ENCODE measurements around the gene PWWP2B. TPM values are rescaled to one million over a fixed set of nuclear protein-coding genes. Genes with fewer than 3 reads are reported as not detected.

Gene PWWP2B
- polyA plus RNA-seq, 1 experiment, result 2.7 TPM

DNA sequence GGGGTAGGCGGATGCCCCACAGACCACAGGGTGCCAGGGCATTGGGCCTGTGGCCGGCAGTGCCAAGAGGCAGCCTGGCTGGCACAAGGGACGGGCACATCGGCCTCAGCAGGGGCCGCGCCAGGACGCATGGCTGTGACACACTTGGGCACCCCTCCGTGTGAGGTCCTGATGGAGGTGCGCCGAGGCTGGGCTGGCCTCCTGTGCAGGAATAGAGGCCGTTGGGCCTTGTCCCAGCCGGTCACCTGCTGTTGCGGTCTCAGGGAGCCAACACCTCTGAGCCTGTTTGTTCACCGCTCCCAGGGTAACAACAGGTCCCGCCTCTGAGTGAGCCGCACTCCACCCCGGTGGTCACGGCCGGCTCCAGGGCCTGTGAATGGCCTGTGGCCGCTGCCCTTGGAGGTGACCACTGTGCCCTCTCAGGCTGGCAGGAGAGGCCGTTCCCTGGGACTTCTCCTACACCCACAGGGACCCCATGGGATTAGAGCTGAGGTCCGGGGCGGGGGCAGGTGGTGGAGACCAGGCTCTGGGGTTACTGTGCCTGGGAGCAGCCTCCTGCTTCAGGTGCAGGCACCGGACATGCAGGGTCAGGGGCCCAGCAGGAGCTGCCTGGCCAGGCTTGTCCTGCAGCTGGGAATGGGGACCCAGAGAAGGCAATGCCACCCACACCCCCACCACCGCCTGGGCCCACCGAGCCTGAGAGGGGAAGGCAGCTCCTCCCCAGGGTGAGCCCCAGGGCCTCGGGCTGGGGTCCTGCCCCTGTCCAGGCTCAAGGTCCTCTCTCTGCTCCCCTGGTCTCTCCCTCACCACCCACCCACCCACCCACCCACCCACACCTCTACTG is 12.0 kb downstream of the PWWP2B start:
- CTCF ChIA-PET, result no interaction called here
- POLR2A ChIA-PET, result no interaction called here
- Histone ChIP-seq H3K4me3 (ENCODE audit: low read depth, low read length) (no peak overlapping the region), H3K36me3 (ENCODE audit: control insufficient read depth, insufficient read depth, low read length) (peaks cover 6% of the 10 kb centered on the region), H3K27me3 (ENCODE audit: control insufficient read depth, insufficient read depth, low read length) (no peaks in the 10 kb centered on the region)
- TF ChIP-seq CTCF (IDR thresholded peaks at IDR 0.05; ENCODE audit: insufficient read depth, low read depth, low read length), result no peak
- no peak for DNase-seq (ENCODE audit: low read depth)

GRCh38 chr10:132409667-132410028 is 12.6 kb downstream of the PWWP2B start:
- DNase-seq (ENCODE audit: low read depth), result no peak
- POLR2A ChIA-PET, result no interaction called here
- H3K4me3 ChIP-seq (ENCODE audit: low read depth, low read length), result no peak overlapping the region
- H3K36me3 ChIP-seq (ENCODE audit: control insufficient read depth, insufficient read depth, low read length), result peaks cover 6% of the 10 kb centered on the region
- CTCF ChIA-PET, result interaction anchor here (1.0 kb wide), 1 partner anchor 9 kb away, joined by 4 read pairs; no protein-coding TSS in a partner anchor
- H3K27me3 ChIP-seq (ENCODE audit: control insufficient read depth, insufficient read depth, low read length), result no peaks in the 10 kb centered on the region
- TF ChIP-seq CTCF (IDR thresholded peaks at IDR 0.05; ENCODE audit: insufficient read depth, low read depth, low read length), result no peak

DNA sequence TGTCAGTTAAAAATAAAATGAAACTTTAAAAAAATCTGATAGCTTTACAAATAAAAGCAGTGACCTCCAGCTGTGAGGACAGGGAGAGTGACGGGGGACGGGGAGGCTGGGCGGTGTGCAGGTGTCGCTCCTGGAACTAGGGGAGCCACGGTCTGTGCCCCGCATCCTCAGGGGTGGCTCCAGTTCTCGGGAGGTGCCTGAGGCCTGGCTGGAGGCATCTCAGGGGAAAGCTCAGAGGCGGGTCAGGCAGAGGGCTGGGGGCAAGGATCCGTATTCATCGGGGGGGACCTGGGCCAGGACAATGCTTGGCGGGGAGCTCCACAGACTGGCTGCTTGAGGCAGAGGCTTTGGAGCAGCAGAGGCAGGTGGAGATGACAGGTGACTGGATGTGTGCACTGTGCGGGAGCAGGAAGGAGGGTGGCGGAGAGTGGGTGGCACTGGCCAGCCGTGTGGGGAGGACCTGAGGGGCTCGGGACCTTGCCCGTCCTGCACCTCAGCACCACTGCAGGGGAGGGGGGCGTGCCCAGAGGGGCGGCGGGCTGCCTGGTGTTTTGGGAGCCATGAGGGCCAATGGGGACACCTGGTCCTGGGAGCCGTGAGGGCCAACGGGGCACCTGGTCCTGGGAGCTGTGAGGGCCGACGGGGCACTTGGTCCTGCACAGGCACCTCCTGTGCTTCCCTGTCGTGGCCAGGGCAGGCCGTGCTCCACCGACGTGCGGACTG is 13.2 kb downstream of the PWWP2B start:
- ChIA-PET POLR2A (no interaction called here), CTCF (interaction anchor here (1.0 kb wide), 1 partner anchor 9 kb away, joined by 4 read pairs; no protein-coding TSS in a partner anchor)
- H3K36me3 ChIP-seq (ENCODE audit: control insufficient read depth, insufficient read depth, low read length), result peaks cover 6% of the 10 kb centered on the region
- H3K27me3 ChIP-seq (ENCODE audit: control insufficient read depth, insufficient read depth, low read length), result no peaks in the 10 kb centered on the region
- H3K4me3 ChIP-seq (ENCODE audit: low read depth, low read length), result no peak overlapping the region
- DNase-seq (ENCODE audit: low read depth), result no peak
- TF ChIP-seq CTCF (IDR thresholded peaks at IDR 0.05; ENCODE audit: insufficient read depth, low read depth, low read length), result no peak

GRCh38 chr10:132410779-132411532 is 14.0 kb downstream of the PWWP2B start:
- peaks cover 4% of the 10 kb centered on the region for H3K36me3 ChIP-seq (ENCODE audit: control insufficient read depth, insufficient read depth, low read length)
- TF ChIP-seq CTCF (IDR thresholded peaks at IDR 0.05; ENCODE audit: insufficient read depth, low read depth, low read length), result no peak
- ChIA-PET CTCF (interaction anchor here (1.0 to 1.1 kb wide), 3 partner anchors 8 to 197 kb away, joined by 3 to 4 read pairs (median 3); no protein-coding TSS in a partner anchor), POLR2A (no interaction called here)
- DNase-seq (ENCODE audit: low read depth), result no peak
- H3K4me3 ChIP-seq (ENCODE audit: low read depth, low read length), result no peak overlapping the region
- no peaks in the 10 kb centered on the region for H3K27me3 ChIP-seq (ENCODE audit: control insufficient read depth, insufficient read depth, low read length)
